ENCODE data around the gene ZC3HAV1. TPM values are rescaled to one million over a fixed set of nuclear protein-coding genes. Genes with fewer than 3 reads are reported as not detected.

ZC3HAV1 gene
- total and polyA plus RNA-seq, 2 experiments from 2014 or later: 24.8 to 56.8 TPM

GRCh38 chr7:139023076-139023475 is 86.4 kb downstream of the ZC3HAV1 start:
- no peak for ATAC-seq
- no peak overlapping the region for H3K4me3 ChIP-seq

GRCh38 chr7:139022286-139022685 is 87.2 kb downstream of the ZC3HAV1 start:
- Histone ChIP-seq H3K4me2 (no peak overlapping the region), H3K27ac (ENCODE audit: low read depth) (no peak overlapping the region), H4K20me1 (replicated peaks; ENCODE audit: insufficient read depth) (no peaks in the 10 kb centered on the region), H3K27me3 (ENCODE audit: insufficient read depth) (no peaks in the 10 kb centered on the region), H3K36me3 (ENCODE audit: insufficient read depth) (peaks cover 11% of the 10 kb centered on the region; the same call in 1 of the 2 replicates), H3K79me2 (replicated peaks; ENCODE audit: insufficient read depth) (no peaks in the 10 kb centered on the region), H2AFZ (no peak overlapping the region), H3K4me1 (ENCODE audit: insufficient read depth) (no peaks in the 10 kb centered on the region; the same call in 1 of the 2 replicates), H3K9me2 (ENCODE audit: insufficient read depth) (no peaks in the 10 kb centered on the region), H3F3A (replicated peaks; ENCODE audit: low read depth) (0 out of 2 replicates have a peak, but pooled peaks cover 5% of the 10 kb centered on the region), H3K4me3 (no peak overlapping the region)
- H3K27ac Mint-ChIP-seq: no peak overlapping the region
- no peak overlapping the region for H3K4me3 Mint-ChIP-seq
- no peak for ATAC-seq
- no peaks in the 10 kb centered on the region for H3K9me3 Mint-ChIP-seq
- DNase-seq (ENCODE audit: low spot score): no peak
- peaks cover 12% of the 10 kb centered on the region for H3K27me3 Mint-ChIP-seq (ENCODE audit: insufficient read depth, low read depth, poor library complexity)
- H3K36me3 Mint-ChIP-seq (ENCODE audit: low read depth): peaks cover 18% of the 10 kb centered on the region; the same call in 2 of the 3 replicates
- peaks cover 9% of the 10 kb centered on the region; the same call in 2 of the 3 replicates for H3K4me1 Mint-ChIP-seq
- TF ChIP-seq JUNB (IDR thresholded peaks at IDR 0.05; ENCODE audit: unreplicated experiment) (no peak), CREB1 (CRISPR knock-in tag; IDR thresholded peaks at IDR 0.05; ENCODE audit: low read depth) (no peak), ZNF114 (CRISPR knock-in tag; IDR thresholded peaks at IDR 0.05) (no peak), STAT1 (IDR thresholded peaks at IDR 0.05; ENCODE audit: unreplicated experiment) (no peak), CTCF (conservative IDR thresholded peaks at IDR 0.05; ENCODE audit: low read depth in 2 of 2) (no peak), NANOG (IDR thresholded peaks at IDR 0.05; ENCODE audit: borderline replicate concordance) (no peak), REST (IDR thresholded peaks at IDR 0.05; ENCODE audit: unreplicated experiment) (no peak), EZH2 (IDR thresholded peaks at IDR 0.05; ENCODE audit: low read depth, unreplicated experiment) (no peak)

More at GRCh38 chr7:139023076-139023475, 86.4 kb downstream of the ZC3HAV1 start:
- Histone ChIP-seq H3K4me2 (no peak overlapping the region), H4K20me1 (replicated peaks; ENCODE audit: insufficient read depth) (no peaks in the 10 kb centered on the region), H2AFZ (no peak overlapping the region), H3K36me3 (ENCODE audit: insufficient read depth) (peaks cover 18% of the 10 kb centered on the region; the same call in 1 of the 2 replicates), H3K27ac (ENCODE audit: low read depth) (peak overlapping the region; percentile 42; the same call in 1 of the 2 replicates), H3F3A (replicated peaks; ENCODE audit: low read depth) (0 out of 2 replicates have a peak, but pooled peaks cover 5% of the 10 kb centered on the region), H3K9me2 (ENCODE audit: insufficient read depth) (no peaks in the 10 kb centered on the region), H3K4me1 (ENCODE audit: insufficient read depth) (no peaks in the 10 kb centered on the region; the same call in 1 of the 2 replicates), H3K27me3 (ENCODE audit: insufficient read depth) (no peaks in the 10 kb centered on the region), H3K79me2 (replicated peaks; ENCODE audit: insufficient read depth) (no peaks in the 10 kb centered on the region)
- Mint-ChIP-seq H3K27ac (no peak overlapping the region), H3K36me3 (ENCODE audit: low read depth) (peaks cover 20% of the 10 kb centered on the region; the same call in 2 of the 3 replicates), H3K9me3 (no peaks in the 10 kb centered on the region), H3K27me3 (ENCODE audit: insufficient read depth, low read depth, poor library complexity) (peaks cover 12% of the 10 kb centered on the region), H3K4me1 (peaks cover 7% of the 10 kb centered on the region; the same call in 2 of the 3 replicates), H3K4me3 (no peak overlapping the region)
- no peak for DNase-seq (ENCODE audit: low spot score)
- no peak for TF ChIP-seq STAT1 (IDR thresholded peaks at IDR 0.05; ENCODE audit: unreplicated experiment)
- no peak for TF ChIP-seq REST (IDR thresholded peaks at IDR 0.05; ENCODE audit: unreplicated experiment)
- no peak for TF ChIP-seq ZNF331 (CRISPR knock-in tag; IDR thresholded peaks at IDR 0.05; ENCODE audit: low read depth)
- TF ChIP-seq EZH2 (IDR thresholded peaks at IDR 0.05; ENCODE audit: low read depth, unreplicated experiment): no peak
- no peak for TF ChIP-seq EZH2phosphoT487 (IDR thresholded peaks at IDR 0.05; ENCODE audit: unreplicated experiment)
- no peak for TF ChIP-seq CREB1 (CRISPR knock-in tag; IDR thresholded peaks at IDR 0.05; ENCODE audit: low read depth)
- TF ChIP-seq NANOG (IDR thresholded peaks at IDR 0.05; ENCODE audit: borderline replicate concordance): no peak
